Neural cell (in vitro differentiated cells): ENCODE data around the gene CHD6. TPM values are rescaled to one million over a fixed set of nuclear protein-coding genes. Genes with fewer than 3 reads are reported as not detected.

Source experiments
- H2AFZ ChIP-seq: fragments of 200-600, 300-800 bp; sonication (generic), shearing (Covaris generic); 2 replicates; pipeline ENCODE4 v1.6.0; 2014; ENCODE audit warnings: low read depth, mild to moderate bottlenecking, antibody characterized with exemption, low read length, moderate library complexity
- H3F3A ChIP-seq: fragments of 200-600 bp; shearing (Covaris generic); 2 replicates; pipeline ENCODE4 v1.6.1; 2016; ENCODE audit warnings: mild to moderate bottlenecking, moderate library complexity, mixed read lengths, antibody characterized with exemption, low read length; ENCODE audit not compliant: insufficient read depth, poor library complexity, severe bottlenecking
- H3K27ac ChIP-seq: fragments of 200-600, 300-800 bp; sonication (generic), shearing (Covaris generic); 2 replicates; pipeline ENCODE4 v1.5.1; 2014; ENCODE audit warnings: mild to moderate bottlenecking, low read length, moderate library complexity
- H3K27me3 ChIP-seq: fragments of 300-800, 200-600 bp; sonication (generic), shearing (Covaris generic); 2 replicates; pipeline ENCODE4 v1.6.0; 2014; ENCODE audit warnings: mild to moderate bottlenecking, low read depth, low read length, moderate library complexity; ENCODE audit not compliant: insufficient read depth
- H3K36me3 ChIP-seq: fragments of 300-800, 200-600 bp; sonication (generic), shearing (Covaris generic); 2 replicates; pipeline ENCODE4 v1.5.1; 2014; ENCODE audit warnings: mild to moderate bottlenecking, antibody characterized with exemption, low read length, moderate library complexity; ENCODE audit not compliant: insufficient read depth
- H3K4me2 ChIP-seq: fragments of 300-800, 200-600 bp; sonication (generic), shearing (Covaris generic); 2 replicates; pipeline ENCODE4 v1.6.0; 2014; ENCODE audit warnings: mild to moderate bottlenecking, low read length
- H3K4me3 ChIP-seq: fragments of 300-800, 200-600 bp; sonication (generic), shearing (Covaris generic); 2 replicates; pipeline ENCODE4 v1.5.1; 2014; ENCODE audit warnings: mild to moderate bottlenecking, low read length, moderate library complexity
- H3K79me2 ChIP-seq: fragments of 200-600 bp; shearing (Covaris generic); replicated peaks from 2 replicates; pipeline ENCODE4 v1.6.0; 2014; ENCODE audit warnings: mild to moderate bottlenecking, low read length, moderate library complexity; ENCODE audit not compliant: insufficient read depth
- H3K9ac ChIP-seq: fragments of 300-800, 200-600 bp; sonication (generic), shearing (Covaris generic); 2 replicates; pipeline ENCODE4 v1.6.1; 2016; ENCODE audit warnings: mild to moderate bottlenecking, low read length, mixed read lengths
- H3K9me2 ChIP-seq: fragments of 200-600 bp; shearing (Covaris generic); 2 replicates; pipeline ENCODE4 v1.6.1; 2016; ENCODE audit warnings: mild to moderate bottlenecking, low read length, mixed read lengths; ENCODE audit not compliant: insufficient read depth
- H3K9me3 ChIP-seq: fragments of 200-600, 300-800 bp; sonication (generic), shearing (Covaris generic); 2 replicates; pipeline ENCODE4 v1.6.1; 2016; ENCODE audit warnings: mild to moderate bottlenecking, mixed run types, low read length, moderate library complexity, mixed read lengths
- H4K20me1 ChIP-seq: fragments of 200-600 bp; shearing (Covaris generic); 2 replicates; pipeline ENCODE4 v1.6.1; 2016; ENCODE audit warnings: mild to moderate bottlenecking, mixed run types; ENCODE audit not compliant: insufficient read depth
- EP300 ChIP-seq: fragments of 450-650 bp; conservative IDR thresholded peaks from 2 replicates; pipeline ENCODE4 v1.6.1; 2014; ENCODE audit warnings: antibody characterized with exemption, mild to moderate bottlenecking, moderate library complexity; ENCODE audit not compliant: poor library complexity, severe bottlenecking
- EZH2 ChIP-seq: fragments of 200-600, 300-800 bp; shearing (Covaris generic), sonication (generic); IDR thresholded peaks from 2 replicates; pipeline ENCODE4 v1.6.1; 2014; ENCODE audit warnings: antibody characterized with exemption, low read length, borderline replicate concordance, mild to moderate bottlenecking; ENCODE audit not compliant: insufficient read depth, poor library complexity, severe bottlenecking
- MXI1 ChIP-seq: fragments of 450-650 bp; conservative IDR thresholded peaks from 2 replicates; pipeline ENCODE4 v1.6.1; 2014; ENCODE audit warnings: antibody characterized with exemption, mild to moderate bottlenecking; ENCODE audit not compliant: poor library complexity, severe bottlenecking
- POLR2AphosphoS5 ChIP-seq: IDR thresholded peaks from 2 replicates; pipeline ENCODE4 v1.6.1; 2012
- RAD21 ChIP-seq: fragments of 450-650 bp; conservative IDR thresholded peaks from 2 replicates; pipeline ENCODE4 v1.6.1; 2014; ENCODE audit warnings: antibody characterized with exemption, mild to moderate bottlenecking, moderate library complexity
- SMC3 ChIP-seq: fragments of 450-650 bp; conservative IDR thresholded peaks from 2 replicates; pipeline ENCODE4 v1.6.1; 2014; ENCODE audit warnings: antibody characterized with exemption, mild to moderate bottlenecking, moderate library complexity; ENCODE audit not compliant: poor library complexity
- TAF1 ChIP-seq: IDR thresholded peaks from 2 replicates; pipeline ENCODE4 v1.6.1; 2012; ENCODE audit warnings: low read depth
- polyA plus RNA-seq: library from polyadenylated mRNA; depleted of rRNA; stranded (reverse); fragments of >200 nt; gene quantifications from 2 replicates; pipeline ENCODE4 v1.2.3, GENCODE V29; 2014
- TF ChIP-seq, protein P1 (sequence below): IDR thresholded peaks from 2 replicates; pipeline ENCODE4 v1.6.1; 2012; ENCODE audit warnings: borderline replicate concordance
- TF ChIP-seq, protein P2 (sequence below): fragments of 450-650 bp; IDR thresholded peaks from 2 replicates; pipeline ENCODE4 v1.5.1; 2014; ENCODE audit warnings: antibody characterized with exemption, mild to moderate bottlenecking, moderate library complexity; ENCODE audit not compliant: poor library complexity, severe bottlenecking

The CHD6 gene
- polyA plus RNA-seq, 1 donor from 2014 or later: 22.9 TPM

DNA sequence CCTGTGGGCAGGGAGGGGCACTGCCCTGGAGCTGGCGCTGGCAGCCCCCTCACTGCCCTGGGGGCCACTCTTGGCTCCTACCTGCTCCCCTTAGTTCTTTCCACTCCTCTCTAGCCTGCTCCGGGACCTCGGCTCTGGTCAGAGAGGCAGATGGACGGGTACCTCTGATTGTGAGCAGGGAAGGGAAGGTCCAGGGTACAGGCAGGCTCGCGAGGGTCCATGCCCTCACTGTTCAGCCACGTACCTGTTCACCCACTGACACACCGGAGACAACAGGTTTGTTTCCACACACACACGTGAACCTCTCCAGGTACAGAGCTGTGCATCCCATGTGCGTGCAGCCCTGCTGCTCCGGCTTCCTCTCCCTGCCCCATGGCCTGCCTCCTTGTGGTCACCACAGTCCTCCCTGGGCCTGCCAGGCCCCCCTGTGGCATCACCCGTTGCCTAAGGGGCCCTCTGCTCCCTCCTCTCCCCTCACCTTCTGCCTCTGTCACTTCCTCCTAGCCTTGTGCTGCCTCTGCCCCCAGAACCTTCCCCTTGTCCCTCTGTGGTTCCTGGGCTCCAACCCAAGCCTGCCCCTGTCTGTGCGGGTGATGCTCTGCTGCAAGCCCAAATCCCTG is 253.8 kb downstream of the CHD6 start:
- Histone ChIP-seq H4K20me1 (no peaks in the 10 kb centered on the region), H3K9me3 (no peaks in the 10 kb centered on the region), H3K9me2 (no peaks in the 10 kb centered on the region), H3K27me3 (peaks cover 34% of the 10 kb centered on the region), H3K36me3 (no peaks in the 10 kb centered on the region), H3K79me2 (no peaks in the 10 kb centered on the region), H3F3A (no peaks in the 10 kb centered on the region), H3K27ac (no peak overlapping the region), H3K9ac (no peak overlapping the region), H2AFZ (no peak overlapping the region), H3K4me2 (no peak overlapping the region), H3K4me3 (no peak overlapping the region)
- TF ChIP-seq, protein P1, sequence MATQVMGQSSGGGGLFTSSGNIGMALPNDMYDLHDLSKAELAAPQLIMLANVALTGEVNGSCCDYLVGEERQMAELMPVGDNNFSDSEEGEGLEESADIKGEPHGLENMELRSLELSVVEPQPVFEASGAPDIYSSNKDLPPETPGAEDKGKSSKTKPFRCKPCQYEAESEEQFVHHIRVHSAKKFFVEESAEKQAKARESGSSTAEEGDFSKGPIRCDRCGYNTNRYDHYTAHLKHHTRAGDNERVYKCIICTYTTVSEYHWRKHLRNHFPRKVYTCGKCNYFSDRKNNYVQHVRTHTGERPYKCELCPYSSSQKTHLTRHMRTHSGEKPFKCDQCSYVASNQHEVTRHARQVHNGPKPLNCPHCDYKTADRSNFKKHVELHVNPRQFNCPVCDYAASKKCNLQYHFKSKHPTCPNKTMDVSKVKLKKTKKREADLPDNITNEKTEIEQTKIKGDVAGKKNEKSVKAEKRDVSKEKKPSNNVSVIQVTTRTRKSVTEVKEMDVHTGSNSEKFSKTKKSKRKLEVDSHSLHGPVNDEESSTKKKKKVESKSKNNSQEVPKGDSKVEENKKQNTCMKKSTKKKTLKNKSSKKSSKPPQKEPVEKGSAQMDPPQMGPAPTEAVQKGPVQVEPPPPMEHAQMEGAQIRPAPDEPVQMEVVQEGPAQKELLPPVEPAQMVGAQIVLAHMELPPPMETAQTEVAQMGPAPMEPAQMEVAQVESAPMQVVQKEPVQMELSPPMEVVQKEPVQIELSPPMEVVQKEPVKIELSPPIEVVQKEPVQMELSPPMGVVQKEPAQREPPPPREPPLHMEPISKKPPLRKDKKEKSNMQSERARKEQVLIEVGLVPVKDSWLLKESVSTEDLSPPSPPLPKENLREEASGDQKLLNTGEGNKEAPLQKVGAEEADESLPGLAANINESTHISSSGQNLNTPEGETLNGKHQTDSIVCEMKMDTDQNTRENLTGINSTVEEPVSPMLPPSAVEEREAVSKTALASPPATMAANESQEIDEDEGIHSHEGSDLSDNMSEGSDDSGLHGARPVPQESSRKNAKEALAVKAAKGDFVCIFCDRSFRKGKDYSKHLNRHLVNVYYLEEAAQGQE: no peak
- TF ChIP-seq EZH2 (no peak), TAF1 (no peak), EP300 (no peak), RAD21 (no peak), POLR2AphosphoS5 (no peak), MXI1 (no peak)
- TF ChIP-seq, protein P2, sequence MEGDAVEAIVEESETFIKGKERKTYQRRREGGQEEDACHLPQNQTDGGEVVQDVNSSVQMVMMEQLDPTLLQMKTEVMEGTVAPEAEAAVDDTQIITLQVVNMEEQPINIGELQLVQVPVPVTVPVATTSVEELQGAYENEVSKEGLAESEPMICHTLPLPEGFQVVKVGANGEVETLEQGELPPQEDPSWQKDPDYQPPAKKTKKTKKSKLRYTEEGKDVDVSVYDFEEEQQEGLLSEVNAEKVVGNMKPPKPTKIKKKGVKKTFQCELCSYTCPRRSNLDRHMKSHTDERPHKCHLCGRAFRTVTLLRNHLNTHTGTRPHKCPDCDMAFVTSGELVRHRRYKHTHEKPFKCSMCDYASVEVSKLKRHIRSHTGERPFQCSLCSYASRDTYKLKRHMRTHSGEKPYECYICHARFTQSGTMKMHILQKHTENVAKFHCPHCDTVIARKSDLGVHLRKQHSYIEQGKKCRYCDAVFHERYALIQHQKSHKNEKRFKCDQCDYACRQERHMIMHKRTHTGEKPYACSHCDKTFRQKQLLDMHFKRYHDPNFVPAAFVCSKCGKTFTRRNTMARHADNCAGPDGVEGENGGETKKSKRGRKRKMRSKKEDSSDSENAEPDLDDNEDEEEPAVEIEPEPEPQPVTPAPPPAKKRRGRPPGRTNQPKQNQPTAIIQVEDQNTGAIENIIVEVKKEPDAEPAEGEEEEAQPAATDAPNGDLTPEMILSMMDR: no peak

DNA sequence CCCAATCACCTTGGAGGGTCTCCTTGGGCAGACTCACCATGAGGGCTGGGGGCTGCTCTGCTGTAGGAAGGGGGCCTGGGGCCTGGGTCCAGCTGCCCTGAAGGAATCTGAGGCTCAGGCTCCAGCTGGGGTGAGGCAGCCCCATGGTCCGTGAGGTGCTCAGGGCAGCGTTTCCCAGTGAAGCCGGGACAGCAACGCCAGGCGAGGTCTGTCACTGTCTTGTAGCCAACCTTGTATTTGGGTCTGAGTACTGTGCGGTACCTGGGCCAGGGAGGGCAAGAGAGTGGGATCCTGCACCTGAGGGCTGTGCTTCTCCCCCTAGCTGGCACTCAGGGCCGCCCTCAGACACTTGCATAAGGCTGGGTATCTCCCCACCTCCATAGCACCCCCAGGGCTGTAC is 254.6 kb downstream of the CHD6 start:
- no peaks in the 10 kb centered on the region for H3K9me3 ChIP-seq
- no peak overlapping the region for H3K4me2 ChIP-seq
- no peak overlapping the region for H2AFZ ChIP-seq
- TF ChIP-seq SMC3 (no peak), POLR2AphosphoS5 (no peak), EP300 (no peak), MXI1 (no peak), EZH2 (no peak), TAF1 (no peak), RAD21 (no peak)
- TF ChIP-seq, protein P1: no peak
- TF ChIP-seq, protein P2: no peak
- no peaks in the 10 kb centered on the region for H3F3A ChIP-seq
- H3K9ac ChIP-seq: no peak overlapping the region
- H3K27me3 ChIP-seq: peaks cover 34% of the 10 kb centered on the region
- no peaks in the 10 kb centered on the region for H3K36me3 ChIP-seq
- H3K79me2 ChIP-seq: no peaks in the 10 kb centered on the region
- no peak overlapping the region for H3K27ac ChIP-seq
- H4K20me1 ChIP-seq: no peaks in the 10 kb centered on the region
- H3K4me3 ChIP-seq: no peak overlapping the region
- H3K9me2 ChIP-seq: no peaks in the 10 kb centered on the region
